Kidney (tissue), 14 donors: ENCODE results near the gene MAS1. TPM values are rescaled to one million over a fixed set of nuclear protein-coding genes. Genes with fewer than 3 reads are reported as not detected.

Source experiments
- DNase-seq, 5 donors: peaks; one replicate each; pipeline ENCODE4 v3.0.0-alpha.2; 2013 to 2020
- FAIRE-seq: peaks from 2 replicates; lab custom pipeline; 2012; peaks lifted over from hg19 to GRCh38; lab: Jason Lieb, UNC
- H3K27ac ChIP-seq, 2 donors: one replicate each; pipeline ENCODE4 v1.7.0; 2013; ENCODE audit warnings: low read depth in 2 of 2, low read length in 2 of 2, inconsistent platforms in 1 of 2
- H3K27me3 ChIP-seq: one replicate; pipeline ENCODE4 v1.7.1; 2013; ENCODE audit warnings: low read length, inconsistent platforms; ENCODE audit not compliant: control insufficient read depth, insufficient read depth
- H3K36me3 ChIP-seq, 3 donors: one replicate each; pipeline versions ENCODE4 v1.7.0 to v1.7.1; 2013; ENCODE audit warnings: low read length in 3 of 3, control low read depth in 1 of 3, inconsistent platforms in 1 of 3; ENCODE audit not compliant: insufficient read depth in 3 of 3, control insufficient read depth in 2 of 3
- H3K4me1 ChIP-seq, 3 donors: one replicate each; pipeline versions ENCODE4 v1.7.0 to v1.7.1; 2013; ENCODE audit warnings: low read length in 3 of 3, inconsistent platforms in 1 of 3, low read depth in 1 of 3; ENCODE audit not compliant: control insufficient read depth in 2 of 3, insufficient read depth in 2 of 3
- H3K4me3 ChIP-seq, 3 donors: one replicate each; pipeline versions ENCODE4 v1.7.0 to v1.8.1; 2013; ENCODE audit warnings: low read length in 3 of 3, control low read depth in 1 of 3, inconsistent platforms in 1 of 3
- H3K9ac ChIP-seq, 3 donors: one replicate each; pipeline versions ENCODE4 v1.7.0 to v1.7.1; 2013; ENCODE audit warnings: low read length in 3 of 3, control low read depth in 1 of 3, inconsistent platforms in 1 of 3
- H3K9me3 ChIP-seq, 3 donors: one replicate each; pipeline versions ENCODE4 v1.7.0 to v1.7.1; 2013; ENCODE audit warnings: low read length in 3 of 3, control low read depth in 1 of 3, inconsistent platforms in 1 of 3; ENCODE audit not compliant: control insufficient read depth in 2 of 3, insufficient read depth in 1 of 3
- CTCF ChIP-seq: IDR thresholded peaks from 3 replicates; pipeline ENCODE4 v1.5.1; 2012; ENCODE audit warnings: mild to moderate bottlenecking, moderate library complexity, borderline replicate concordance; ENCODE audit not compliant: insufficient read depth; ENCODE audit errors: extremely low read depth
- intact Hi-C: fragments of 100-400 bp; cut with DNase I; formaldehyde crosslinking; loops from one replicate; pipeline ENCODE4 v1.11.1; 2022
- polyA plus RNA-seq: library from polyadenylated mRNA; stranded (reverse); fragments of 350-450 nt; fragmentation: Illumina TruSeq; extraction: RNeasy Lipid Tissue Mini Kit (QIAGEN cat#74804); gene quantifications from one replicate; pipeline ENCODE4 v1.2.3, GENCODE V29; 2014; ENCODE audit warnings: low read depth, low replicate concordance; ENCODE audit not compliant: insufficient read depth
- total RNA-seq: library from RNA; stranded (reverse); fragmentation: NEBNext Ultra II Directional; extraction: Animal tissue kit (Norgen Biotek cat#: 25700); gene quantifications from one replicate; pipeline ENCODE4 v1.2.1, GENCODE V29; 2021
- donor health status: control.
- donor health status: control.
- donor health status: control.
- donor health status: control.
- donor health status: control.
- donor health status: DM: yes; HTN: yes; CAD: no.
- donor health status: Normal renal cell carcinoma (clear cell type).

Gene MAS1
- total and polyA plus RNA-seq, 2 donors from 2014 or later = not detected

- DNase-seq (no peak), FAIRE-seq (no peak)
- H3K9me3 ChIP-seq = no peaks in the 10 kb centered on the region
- no peaks in the 10 kb centered on the region for H3K27me3 ChIP-seq
- H3K9ac ChIP-seq = no peak overlapping the region
- intact Hi-C loops = no loop called here
- TF ChIP-seq CTCF = no peak
- H3K4me3 ChIP-seq = no peak overlapping the region
- no peaks in the 10 kb centered on the region for H3K36me3 ChIP-seq
- H3K4me1 ChIP-seq = peaks cover 0 to 4% (median 0%) of the 10 kb centered on the region in 3 donors
- H3K27ac ChIP-seq = no peak overlapping the region
These were observed 44.3 kb downstream of the MAS1 start for GRCh38 chr6:159935065-159935464.

- H3K4me3 ChIP-seq = no peak overlapping the region
- H3K9ac ChIP-seq = no peak overlapping the region
- H3K36me3 ChIP-seq = no peaks in the 10 kb centered on the region
- H3K4me1 ChIP-seq = no peaks in the 10 kb centered on the region
- TF ChIP-seq CTCF = no peak
- intact Hi-C loops = no loop called here
- FAIRE-seq = no peak
- H3K9me3 ChIP-seq = no peaks in the 10 kb centered on the region
- H3K27me3 ChIP-seq = no peaks in the 10 kb centered on the region
- H3K27ac ChIP-seq = no peak overlapping the region
- DNase-seq = no peak
These were observed 44.8 kb downstream of the MAS1 start for GRCh38 chr6:159935633-159936032.

- FAIRE-seq = no peak
- no peaks in the 10 kb centered on the region for H3K27me3 ChIP-seq
- intact Hi-C loops = no loop called here
- no peak for TF ChIP-seq CTCF
- peak in 2 of 5 donors; percentile 54 to 71 for DNase-seq
- peaks cover 0 to 7% (median 4%) of the 10 kb centered on the region in 3 donors for H3K9me3 ChIP-seq
- no peaks in the 10 kb centered on the region for H3K36me3 ChIP-seq
- H3K9ac ChIP-seq = no peak overlapping the region
- H3K4me1 ChIP-seq = peaks cover 0 to 2% (median 0%) of the 10 kb centered on the region in 3 donors
- no peak overlapping the region for H3K4me3 ChIP-seq
- peak overlapping the region in 1 of 2 donors; percentile 34 for H3K27ac ChIP-seq
These were observed 48.8 kb downstream of the MAS1 start for GRCh38 chr6:159939591-159940016.

Other genes with a start within 250 kb of the MAS1 start
- 1,836 TPM for gene SOD2, start 197.7 kb upstream of the MAS1 start, total RNA-seq
- gene SOD2, start 197.7 kb upstream of the MAS1 start, polyA plus RNA-seq = 204 TPM
- gene WTAP, start 163.5 kb upstream of the MAS1 start, total RNA-seq = 108 TPM
- 63.5 TPM for gene WTAP, start 163.5 kb upstream of the MAS1 start, polyA plus RNA-seq
- gene ACAT2, start 128.9 kb upstream of the MAS1 start, total RNA-seq = 20.4 TPM
- 30.5 TPM for gene ACAT2, start 128.9 kb upstream of the MAS1 start, polyA plus RNA-seq
- 130 TPM for gene TCP1, start 101.4 kb upstream of the MAS1 start, total RNA-seq
- gene TCP1, start 101.4 kb upstream of the MAS1 start, polyA plus RNA-seq = 121 TPM
- gene MRPL18, start 100.5 kb upstream of the MAS1 start, total RNA-seq = 56.7 TPM
- 87.2 TPM for gene MRPL18, start 100.5 kb upstream of the MAS1 start, polyA plus RNA-seq
- not detected for gene PNLDC1, start 90.7 kb upstream of the MAS1 start, total RNA-seq
- 0.34 TPM for gene PNLDC1, start 90.7 kb upstream of the MAS1 start, polyA plus RNA-seq
- gene IGF2R, start 78.1 kb downstream of the MAS1 start, total RNA-seq = 88.6 TPM
- 23.7 TPM for gene IGF2R, start 78.1 kb downstream of the MAS1 start, polyA plus RNA-seq
- 2.3 TPM for gene SLC22A1, start 230.8 kb downstream of the MAS1 start, total RNA-seq
- gene SLC22A1, start 230.8 kb downstream of the MAS1 start, polyA plus RNA-seq = 1.4 TPM